Mononuclear cell (primary cell): ENCODE data around the gene LRRC70. TPM values are rescaled to one million over a fixed set of nuclear protein-coding genes. Genes with fewer than 3 reads are reported as not detected.

Experiments
- H3K27me3 ChIP-seq: 2 replicates; pipeline ENCODE4 v1.6.0; 2011; ENCODE audit warnings: low read length, control low read depth; ENCODE audit not compliant: insufficient read depth
- H3K4me1 ChIP-seq: 2 replicates; pipeline ENCODE4 v1.5.1; 2011; ENCODE audit warnings: mild to moderate bottlenecking, low read length, control low read depth; ENCODE audit not compliant: insufficient read depth
- H3K4me3 ChIP-seq: 2 replicates; pipeline ENCODE4 v1.5.1; 2011; ENCODE audit warnings: mild to moderate bottlenecking, low read length, moderate library complexity
- H3K9me3 ChIP-seq: 2 replicates; pipeline ENCODE4 v1.5.1; 2011; ENCODE audit warnings: low read depth, mild to moderate bottlenecking, control low read depth, low read length
- total RNA-seq: library from RNA; depleted of rRNA; stranded (reverse); fragments of >200 nt; gene quantifications from one replicate; pipeline ENCODE4 v1.2.3, GENCODE V29; 2012

Gene LRRC70, protein sequence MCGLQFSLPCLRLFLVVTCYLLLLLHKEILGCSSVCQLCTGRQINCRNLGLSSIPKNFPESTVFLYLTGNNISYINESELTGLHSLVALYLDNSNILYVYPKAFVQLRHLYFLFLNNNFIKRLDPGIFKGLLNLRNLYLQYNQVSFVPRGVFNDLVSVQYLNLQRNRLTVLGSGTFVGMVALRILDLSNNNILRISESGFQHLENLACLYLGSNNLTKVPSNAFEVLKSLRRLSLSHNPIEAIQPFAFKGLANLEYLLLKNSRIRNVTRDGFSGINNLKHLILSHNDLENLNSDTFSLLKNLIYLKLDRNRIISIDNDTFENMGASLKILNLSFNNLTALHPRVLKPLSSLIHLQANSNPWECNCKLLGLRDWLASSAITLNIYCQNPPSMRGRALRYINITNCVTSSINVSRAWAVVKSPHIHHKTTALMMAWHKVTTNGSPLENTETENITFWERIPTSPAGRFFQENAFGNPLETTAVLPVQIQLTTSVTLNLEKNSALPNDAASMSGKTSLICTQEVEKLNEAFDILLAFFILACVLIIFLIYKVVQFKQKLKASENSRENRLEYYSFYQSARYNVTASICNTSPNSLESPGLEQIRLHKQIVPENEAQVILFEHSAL
- total RNA-seq = 8.6 TPM

GRCh38 chr5:62578540-62578939 is at the start of gene LRRC70:
Gene LRRC70 (plus strand): TSS chr5:62578819. CDS start chr5:62579439, 620 bp downstream.
- Histone ChIP-seq H3K27me3 (no peaks in the 10 kb centered on the region), H3K9me3 (no peaks in the 10 kb centered on the region), H3K4me3 (no peak within 1 kb of the TSS), H3K4me1 (no peaks in the 10 kb centered on the region)

DNA sequence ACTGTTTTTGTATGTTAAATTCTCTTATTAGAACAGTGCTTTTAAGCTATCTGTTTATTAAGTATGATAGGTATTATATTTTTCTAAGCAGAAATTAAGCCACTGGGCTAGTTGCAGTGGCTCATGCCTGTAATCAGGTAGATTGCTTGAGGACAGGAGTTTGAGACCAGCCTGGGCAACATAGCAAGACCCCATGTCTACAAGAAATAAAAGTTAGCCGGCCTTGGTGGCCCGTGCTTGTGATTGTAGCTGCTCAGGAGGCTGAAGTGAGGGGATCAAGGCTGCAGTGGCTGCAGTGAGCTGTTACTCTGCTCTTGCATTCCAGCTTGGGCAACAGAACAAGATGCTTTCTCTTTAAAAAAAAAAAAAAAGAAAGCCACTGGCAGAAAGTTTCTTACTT is 45.0 kb upstream of the LRRC70 start:
- Histone ChIP-seq H3K27me3 (no peaks in the 10 kb centered on the region), H3K4me1 (peaks cover 5% of the 10 kb centered on the region), H3K4me3 (no peak overlapping the region), H3K9me3 (no peaks in the 10 kb centered on the region)

DNA sequence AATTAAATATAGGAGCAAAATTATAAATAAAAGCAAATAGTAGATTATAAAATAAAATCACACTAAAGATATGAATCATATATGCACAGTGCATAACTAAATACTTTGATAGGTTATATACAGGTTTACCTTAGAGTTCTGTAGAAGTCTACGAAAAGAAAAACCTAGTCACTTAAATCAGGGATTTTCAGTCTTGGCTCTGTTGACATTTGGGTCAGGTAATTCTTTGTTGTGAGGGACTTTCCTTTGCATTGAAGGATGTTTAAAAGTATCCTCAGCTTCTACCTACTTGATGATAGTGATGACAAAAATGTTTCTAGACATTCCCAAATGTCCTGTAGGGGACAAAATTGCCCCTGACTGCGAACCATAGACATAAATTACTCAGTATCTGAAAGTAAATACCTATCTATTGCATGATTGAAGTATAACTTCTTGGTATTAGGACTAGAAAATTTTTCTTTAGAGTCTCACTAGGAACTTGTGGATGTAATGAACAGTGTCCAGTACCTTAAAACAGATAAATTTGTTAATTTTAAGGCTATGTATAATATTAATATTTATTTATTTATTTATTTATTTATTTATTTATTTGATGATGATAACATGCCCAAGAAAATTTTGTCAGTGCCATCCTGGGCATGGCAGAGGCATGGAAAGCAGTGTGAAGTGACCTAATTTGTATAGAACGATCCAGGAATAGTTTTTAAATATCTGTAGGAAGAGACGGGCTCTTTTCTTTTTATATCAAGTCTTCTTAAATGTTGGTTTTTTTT is 44.0 kb upstream of the LRRC70 start:
- Histone ChIP-seq H3K4me3 (no peak overlapping the region), H3K4me1 (peaks cover 5% of the 10 kb centered on the region), H3K27me3 (no peaks in the 10 kb centered on the region), H3K9me3 (no peaks in the 10 kb centered on the region)

DNA sequence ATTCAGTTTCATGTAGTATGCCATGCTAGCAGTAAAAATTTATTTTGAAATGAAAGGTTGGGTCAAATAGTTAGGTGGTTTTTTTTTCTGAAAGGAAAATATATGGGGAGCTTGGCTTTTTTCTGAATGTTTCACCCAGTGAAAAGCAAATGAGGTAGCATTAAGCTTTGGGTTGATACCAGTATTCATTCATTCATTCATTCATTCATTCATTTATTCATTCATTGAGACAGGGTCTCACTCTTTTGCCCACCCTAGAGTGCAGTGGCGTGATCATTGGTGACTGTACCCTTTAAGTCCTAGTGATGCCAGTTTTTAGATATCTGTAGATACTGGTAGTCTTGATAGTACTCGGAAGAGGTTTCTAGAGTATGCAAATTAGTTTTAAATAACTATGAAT is 42.4 kb upstream of the LRRC70 start:
- H3K4me3 ChIP-seq = no peak overlapping the region

DNA sequence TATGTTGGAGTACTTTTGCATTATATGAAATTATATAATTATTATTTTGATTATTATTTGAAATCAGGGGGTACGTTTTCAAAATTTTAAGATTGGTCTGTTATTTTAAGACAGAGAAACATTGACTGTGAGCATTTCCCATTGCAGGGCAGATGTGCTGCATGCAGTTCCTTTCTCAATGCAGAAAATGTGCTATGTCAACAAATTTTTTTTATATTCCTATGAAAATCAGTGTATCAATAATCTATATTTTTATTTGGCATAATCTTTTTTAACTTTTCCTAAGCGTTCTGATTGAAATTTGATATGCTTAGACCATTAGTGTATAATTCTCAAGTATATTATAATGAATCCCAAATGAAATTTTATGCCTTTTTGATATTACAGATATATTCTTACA is 41.8 kb upstream of the LRRC70 start:
- Histone ChIP-seq H3K9me3 (no peaks in the 10 kb centered on the region), H3K4me1 (peaks cover 5% of the 10 kb centered on the region), H3K4me3 (no peak overlapping the region), H3K27me3 (no peaks in the 10 kb centered on the region)

More for the DNA sequence above, 42.4 kb upstream of the LRRC70 start:
- no peaks in the 10 kb centered on the region for H3K27me3 ChIP-seq
- H3K9me3 ChIP-seq = no peaks in the 10 kb centered on the region
- H3K4me1 ChIP-seq = peaks cover 5% of the 10 kb centered on the region

DNA sequence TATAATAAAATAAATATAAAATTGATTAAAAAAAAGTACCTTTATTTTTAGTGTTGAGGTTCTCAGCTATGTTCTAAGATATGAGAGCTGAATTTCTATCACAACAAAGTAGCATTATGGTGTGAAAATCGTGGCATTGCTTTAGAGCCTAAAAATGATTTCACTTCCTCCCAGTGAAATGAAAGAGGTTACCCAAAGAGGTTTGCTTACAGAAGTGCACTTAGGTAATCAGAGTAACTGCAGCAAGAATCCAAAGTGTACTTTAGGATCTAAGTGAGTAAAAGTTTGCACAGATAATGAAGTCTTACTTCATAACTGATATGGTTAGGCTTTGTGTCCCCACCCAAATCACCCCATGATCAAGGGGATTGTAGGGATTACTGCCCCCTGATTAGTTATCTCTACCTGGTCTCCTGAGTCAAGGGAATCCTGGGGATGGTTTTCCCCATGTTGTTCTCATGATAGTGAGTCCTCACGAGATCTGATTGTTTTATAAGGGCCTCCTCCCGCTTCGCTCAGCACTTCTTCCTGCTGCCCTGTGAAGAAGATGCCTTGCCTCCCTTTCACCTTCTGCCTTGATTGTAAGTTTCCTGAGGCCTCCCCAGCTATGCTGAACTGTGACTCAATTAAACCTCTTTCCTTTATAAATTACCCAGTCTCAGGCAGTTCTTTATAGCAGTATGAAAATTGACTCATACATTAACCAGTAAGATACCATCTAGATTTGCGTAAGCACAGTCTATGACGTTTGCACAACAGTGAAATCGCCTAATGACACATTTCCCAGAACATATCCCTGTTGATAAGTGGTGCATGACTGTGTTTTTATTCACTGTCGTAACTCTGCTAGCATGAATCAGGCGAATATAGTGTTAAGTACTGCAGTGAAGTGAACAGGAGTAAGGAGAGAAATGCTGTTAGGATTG is 40.3 kb upstream of the LRRC70 start:
- Histone ChIP-seq H3K9me3 (no peaks in the 10 kb centered on the region), H3K4me3 (no peak overlapping the region), H3K4me1 (peaks cover 5% of the 10 kb centered on the region), H3K27me3 (no peaks in the 10 kb centered on the region)

- Histone ChIP-seq H3K27me3 (no peaks in the 10 kb centered on the region), H3K4me1 (peaks cover 6% of the 10 kb centered on the region), H3K9me3 (no peaks in the 10 kb centered on the region)
Observed at GRCh38 chr5:62542720-62543119, 35.9 kb upstream of the LRRC70 start.

DNA sequence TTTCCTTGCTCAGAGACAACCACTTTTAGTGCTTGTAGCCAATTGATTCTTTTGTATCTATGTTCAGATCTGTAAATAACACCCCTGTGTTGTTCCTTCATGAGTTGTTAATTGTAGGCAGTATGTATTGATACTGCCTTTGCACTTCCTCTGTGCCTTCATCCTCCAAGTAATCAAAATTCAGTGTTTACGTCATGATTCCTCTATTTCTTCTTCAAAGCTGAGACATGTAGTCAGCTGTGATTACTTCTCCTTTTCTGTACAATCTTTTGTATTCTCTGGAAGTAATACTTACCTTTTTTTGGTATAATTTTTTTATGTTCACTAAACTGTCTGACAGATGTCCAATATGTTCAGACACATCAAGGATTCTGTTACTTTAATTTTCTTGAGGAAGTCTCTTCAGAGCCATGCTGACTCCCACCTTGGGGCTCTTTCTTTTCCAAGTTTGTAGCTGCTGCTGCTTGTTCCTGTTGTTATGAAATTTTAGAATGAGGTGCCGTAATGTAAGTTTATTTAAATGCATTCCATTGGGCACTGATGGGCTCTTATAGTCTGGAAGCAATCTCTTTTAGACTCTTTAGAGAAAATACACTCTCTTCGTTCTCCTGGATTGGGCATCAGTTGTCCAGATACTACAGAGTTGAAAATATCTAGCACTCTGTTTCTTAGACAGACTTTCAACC is 30.5 kb upstream of the LRRC70 start:
- H3K4me3 ChIP-seq = no peak overlapping the region
- no peaks in the 10 kb centered on the region for H3K9me3 ChIP-seq
- H3K4me1 ChIP-seq = peaks cover 12% of the 10 kb centered on the region
- H3K27me3 ChIP-seq = no peaks in the 10 kb centered on the region

More at GRCh38 chr5:62542720-62543119, 35.9 kb upstream of the LRRC70 start:
- no peak overlapping the region for H3K4me3 ChIP-seq

GRCh38 chr5:62550103-62550502 is 28.5 kb upstream of the LRRC70 start:
- Histone ChIP-seq H3K9me3 (no peaks in the 10 kb centered on the region), H3K4me1 (peaks cover 12% of the 10 kb centered on the region), H3K4me3 (no peak overlapping the region), H3K27me3 (no peaks in the 10 kb centered on the region)

DNA sequence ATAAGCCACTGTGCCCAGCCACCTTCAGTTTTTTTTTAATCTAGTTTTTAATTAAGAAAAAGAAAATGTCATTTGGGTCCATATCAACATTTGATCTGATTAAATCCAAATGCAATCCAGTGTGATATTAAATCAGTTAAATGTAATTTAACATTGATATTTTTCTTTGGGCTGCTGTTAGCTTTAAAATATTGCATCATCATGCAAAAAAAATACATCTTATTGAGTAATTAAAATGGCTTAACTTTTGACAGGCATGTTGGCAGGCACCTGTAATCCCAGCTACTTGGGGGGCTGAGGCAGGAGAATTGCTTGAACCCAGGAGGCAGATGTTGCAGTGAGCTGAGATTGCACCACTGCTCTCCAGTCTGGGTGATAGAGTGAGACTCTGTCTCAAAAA is 22.7 kb upstream of the LRRC70 start:
- no peak overlapping the region for H3K4me3 ChIP-seq
- no peaks in the 10 kb centered on the region for H3K27me3 ChIP-seq
- H3K4me1 ChIP-seq = no peaks in the 10 kb centered on the region
- H3K9me3 ChIP-seq = no peaks in the 10 kb centered on the region

DNA sequence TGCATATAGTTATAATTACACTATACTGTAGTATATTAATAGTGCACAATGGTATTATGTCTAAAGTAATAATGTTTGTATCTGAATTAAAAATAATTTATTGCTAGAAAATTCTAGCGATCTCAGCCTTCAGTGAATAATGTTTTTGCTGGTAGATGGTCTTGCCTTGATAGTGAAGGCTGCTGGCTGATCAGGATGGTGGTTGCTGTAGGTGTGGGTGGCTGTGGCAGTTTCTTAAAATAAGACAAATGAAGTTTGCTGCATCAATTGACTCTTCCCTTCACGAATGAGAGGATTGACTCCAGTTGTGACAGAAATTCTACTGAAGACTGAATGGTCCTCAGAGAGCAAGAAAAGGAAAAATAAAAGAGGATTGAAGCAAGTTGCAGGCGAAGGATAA is 19.7 kb upstream of the LRRC70 start:
- Histone ChIP-seq H3K9me3 (no peaks in the 10 kb centered on the region), H3K4me1 (no peaks in the 10 kb centered on the region), H3K27me3 (no peaks in the 10 kb centered on the region), H3K4me3 (no peak overlapping the region)

DNA sequence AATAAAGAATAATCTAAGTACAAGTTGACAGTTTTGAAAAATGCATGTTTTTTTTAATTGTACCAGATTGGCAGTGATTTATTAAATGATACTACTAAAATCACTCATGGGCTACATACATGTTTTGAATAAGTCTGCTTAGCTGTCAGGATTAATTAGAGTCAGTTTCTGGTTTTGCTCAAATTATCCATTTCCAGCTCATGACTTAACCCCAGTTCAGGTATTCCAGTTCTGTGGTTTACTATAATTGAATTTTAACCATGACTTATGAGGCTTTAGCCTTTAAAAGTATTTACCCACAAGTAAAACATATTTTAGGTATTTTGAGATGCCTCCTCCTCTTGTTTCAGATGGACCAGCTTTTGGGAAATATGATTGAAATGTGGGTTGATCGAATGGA is 17.8 kb upstream of the LRRC70 start:
- Histone ChIP-seq H3K4me1 (no peaks in the 10 kb centered on the region), H3K27me3 (no peaks in the 10 kb centered on the region), H3K9me3 (no peaks in the 10 kb centered on the region), H3K4me3 (no peak overlapping the region)

DNA sequence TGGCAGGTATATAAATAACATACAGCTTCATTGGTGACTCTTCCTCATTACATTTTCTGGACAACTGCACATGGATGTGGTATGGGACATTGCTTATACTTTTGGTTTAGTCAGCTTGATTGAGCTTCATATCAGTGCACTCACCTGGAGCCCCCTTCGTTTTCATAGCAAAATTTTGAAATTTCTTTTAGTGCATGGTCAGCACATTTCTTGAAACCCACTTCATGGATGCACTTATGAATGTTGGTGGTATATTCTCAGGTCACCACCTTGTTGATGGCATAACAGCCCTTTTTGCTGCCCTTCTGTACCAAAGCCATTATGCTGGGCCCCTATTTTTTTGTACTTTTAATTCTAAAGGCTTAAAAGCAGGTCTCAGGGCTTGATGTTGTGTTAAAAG is 16.7 kb upstream of the LRRC70 start:
- Histone ChIP-seq H3K4me3 (no peak overlapping the region), H3K27me3 (no peaks in the 10 kb centered on the region), H3K4me1 (no peaks in the 10 kb centered on the region), H3K9me3 (no peaks in the 10 kb centered on the region)

DNA sequence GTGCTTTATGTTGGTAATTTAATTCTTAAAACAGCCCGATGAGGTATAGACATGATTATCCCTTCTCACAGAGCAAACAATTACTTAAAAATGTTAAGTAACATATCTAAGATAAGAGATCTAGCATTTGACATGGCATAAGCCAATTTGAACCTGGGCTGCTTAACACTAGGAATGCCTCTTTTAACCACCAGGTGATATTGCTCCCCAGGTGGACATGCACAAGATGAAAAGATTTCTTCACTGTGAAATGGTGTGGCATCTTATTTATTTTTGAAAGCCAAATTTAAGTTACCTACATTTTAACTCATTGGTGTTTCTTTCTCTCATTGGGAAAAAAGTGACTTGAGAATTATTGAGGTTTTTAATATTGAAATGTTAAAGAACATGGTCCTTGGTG is 15.8 kb upstream of the LRRC70 start:
- H3K4me3 ChIP-seq = no peak overlapping the region
- no peaks in the 10 kb centered on the region for H3K9me3 ChIP-seq
- no peaks in the 10 kb centered on the region for H3K27me3 ChIP-seq
- H3K4me1 ChIP-seq = no peaks in the 10 kb centered on the region
